AG09319 (cell line): Measurements from ENCODE around the gene CYB5R3.

Experiments used
- DNase-seq: peaks from one replicate; pipeline ENCODE4 v3.0.0-alpha.2; 2010; ENCODE audit warnings: low read depth; ENCODE audit errors: extremely low read depth
- TF ChIP-seq, protein P1 (sequence below): IDR thresholded peaks from 2 replicates; pipeline ENCODE4 v1.5.1; 2011; ENCODE audit warnings: low read depth, mild to moderate bottlenecking, inconsistent platforms, low read length, moderate library complexity

Gene CYB5R3

DNA sequence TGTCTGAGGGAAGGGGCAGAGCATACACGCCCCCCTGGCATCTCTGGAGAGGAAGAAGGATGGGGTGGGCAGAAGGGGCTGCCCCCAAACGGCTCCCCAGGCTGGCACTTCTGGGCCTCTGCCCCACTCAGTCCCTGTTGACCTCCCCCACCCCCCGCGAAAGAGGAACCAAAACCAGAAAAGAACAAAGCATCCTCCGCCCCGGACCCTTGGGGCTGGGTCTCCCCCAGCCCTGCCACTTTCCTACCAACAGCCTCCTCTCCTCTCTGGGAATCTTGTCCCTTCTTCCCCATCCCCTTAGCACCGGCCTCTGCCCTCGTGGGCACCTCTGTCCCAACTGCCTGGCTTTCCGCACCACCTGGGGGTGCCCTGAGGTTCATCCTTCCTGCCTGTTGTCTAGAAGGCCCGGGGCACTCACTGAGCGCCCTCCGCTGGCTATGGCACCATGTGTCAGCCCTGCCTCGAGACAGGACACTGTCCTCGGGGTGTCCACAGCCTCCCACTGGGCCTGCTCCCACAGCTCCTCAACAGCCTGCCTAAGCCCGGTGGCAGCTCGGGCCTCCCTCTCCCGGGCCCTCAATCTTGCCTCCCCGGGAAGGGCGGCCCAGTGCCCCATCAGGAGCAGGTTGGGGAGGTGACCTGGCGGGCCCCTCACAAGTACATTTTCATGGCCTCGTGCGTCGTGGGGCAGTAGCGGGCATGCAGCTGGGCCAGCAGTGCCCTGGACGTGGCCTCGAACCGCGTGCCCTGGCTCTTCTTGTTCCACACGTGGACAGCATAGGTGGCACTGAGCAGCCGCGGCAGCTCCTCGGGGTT lies 43.3 kb upstream of the CYB5R3 start:
- TF ChIP-seq, protein P1, sequence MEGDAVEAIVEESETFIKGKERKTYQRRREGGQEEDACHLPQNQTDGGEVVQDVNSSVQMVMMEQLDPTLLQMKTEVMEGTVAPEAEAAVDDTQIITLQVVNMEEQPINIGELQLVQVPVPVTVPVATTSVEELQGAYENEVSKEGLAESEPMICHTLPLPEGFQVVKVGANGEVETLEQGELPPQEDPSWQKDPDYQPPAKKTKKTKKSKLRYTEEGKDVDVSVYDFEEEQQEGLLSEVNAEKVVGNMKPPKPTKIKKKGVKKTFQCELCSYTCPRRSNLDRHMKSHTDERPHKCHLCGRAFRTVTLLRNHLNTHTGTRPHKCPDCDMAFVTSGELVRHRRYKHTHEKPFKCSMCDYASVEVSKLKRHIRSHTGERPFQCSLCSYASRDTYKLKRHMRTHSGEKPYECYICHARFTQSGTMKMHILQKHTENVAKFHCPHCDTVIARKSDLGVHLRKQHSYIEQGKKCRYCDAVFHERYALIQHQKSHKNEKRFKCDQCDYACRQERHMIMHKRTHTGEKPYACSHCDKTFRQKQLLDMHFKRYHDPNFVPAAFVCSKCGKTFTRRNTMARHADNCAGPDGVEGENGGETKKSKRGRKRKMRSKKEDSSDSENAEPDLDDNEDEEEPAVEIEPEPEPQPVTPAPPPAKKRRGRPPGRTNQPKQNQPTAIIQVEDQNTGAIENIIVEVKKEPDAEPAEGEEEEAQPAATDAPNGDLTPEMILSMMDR, result no peak; the same call in 1 of the 2 replicates
- no peak for DNase-seq

- TF ChIP-seq, protein P1, result no peak
- no peak for DNase-seq
Observed at GRCh38 chr22:42691440-42691839, 42.2 kb upstream of the CYB5R3 start.

- DNase-seq, result peak; percentile 95
Observed at GRCh38 chr22:42688241-42689211, 39.3 kb upstream of the CYB5R3 start.

DNA sequence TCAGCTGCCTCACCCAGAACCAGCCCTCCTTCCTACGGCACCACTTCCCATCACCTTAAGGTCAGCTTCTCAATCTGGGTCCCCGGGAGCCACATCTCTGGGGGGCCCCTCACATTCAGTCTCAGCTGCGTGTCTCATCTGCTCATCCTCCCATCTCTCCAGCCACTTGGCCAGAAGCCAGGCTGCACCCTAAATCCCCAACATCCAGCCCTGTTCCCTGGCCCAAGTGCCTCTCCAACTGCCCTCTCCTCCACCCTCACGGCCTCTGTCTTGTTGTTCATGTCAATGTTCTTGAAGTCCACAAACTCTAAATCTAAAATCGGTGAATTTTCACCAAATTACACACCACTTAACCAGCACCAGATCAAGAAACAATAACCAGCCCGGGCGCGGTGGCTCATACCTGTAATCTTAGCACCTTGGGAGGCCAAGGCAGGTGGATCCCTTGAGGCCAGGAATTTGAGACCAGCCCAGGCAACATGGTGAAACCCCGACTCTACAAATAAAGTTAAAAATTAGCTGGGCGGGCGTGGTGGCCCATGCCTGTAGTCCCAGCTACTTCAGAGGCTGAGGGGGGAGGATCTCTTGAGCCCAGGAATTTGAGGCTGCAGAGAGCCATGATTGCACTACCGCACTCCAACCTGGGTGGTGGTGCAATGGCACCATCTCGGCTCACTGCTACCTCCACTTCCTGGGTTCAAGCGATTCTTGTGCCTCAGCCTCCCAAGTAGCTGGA lies 37.7 kb upstream of the CYB5R3 start:
- DNase-seq, result no peak
- TF ChIP-seq, protein P1, result no peak

More at GRCh38 chr22:42688241-42689211, 39.3 kb upstream of the CYB5R3 start:
- TF ChIP-seq, protein P1, result no peak

GRCh38 chr22:42685941-42686653 lies 36.9 kb upstream of the CYB5R3 start:
- no peak for DNase-seq
- TF ChIP-seq, protein P1, result no peak; the same call in 1 of the 2 replicates

- DNase-seq, result no peak
- TF ChIP-seq, protein P1, result no peak
Observed at GRCh38 chr22:42684462-42685195, 35.4 kb upstream of the CYB5R3 start.
